OCI-LY7 (cell line): ENCODE measurements around the gene RBFOX1. TPM values are rescaled to one million over a fixed set of nuclear protein-coding genes. Genes with fewer than 3 reads are reported as not detected.

Experiments used
- BruUV-seq: library from RNA; stranded (reverse); fragments of 400-500 nt; replicated peaks from 2 replicates; lab custom pipeline; 2021; lab: Mats Ljungman, UMichigan
- CTCF ChIA-PET: fragments of 300-600 bp; sonication (Branson Sonifier 250); formaldehyde crosslinking; loops from one replicate; lab custom pipeline; 2022; ENCODE audit warnings: antibody characterized with exemption; ENCODE audit not compliant: unreplicated experiment; lab: Charles Lee
- POLR2A ChIA-PET: fragments of 300-600 bp; sonication (Branson Sonifier 250); formaldehyde crosslinking; loops from one replicate; lab custom pipeline; 2022; ENCODE audit warnings: antibody characterized with exemption; lab: Charles Lee
- DNase-seq: peaks from one replicate; pipeline ENCODE4 v3.0.0-alpha.2; 2015; ENCODE audit warnings: low spot score
- H2AFZ ChIP-seq: fragments of 200-600 bp; sonication (generic), shearing (Covaris generic); 2 replicates; pipeline ENCODE4 v1.6.1; 2014; ENCODE audit warnings: mild to moderate bottlenecking, antibody characterized with exemption, low read length, moderate library complexity
- H3K27ac ChIP-seq: fragments of 200-600 bp; sonication (generic); 2 replicates; pipeline ENCODE4 v1.5.1; 2014; ENCODE audit warnings: mixed run types, low read depth, mild to moderate bottlenecking, moderate library complexity, low read length, inconsistent platforms; ENCODE audit not compliant: poor library complexity, severe bottlenecking
- H3K36me3 ChIP-seq: fragments of 200-600 bp; sonication (generic); 2 replicates; pipeline ENCODE4 v1.6.1; 2014; ENCODE audit warnings: mild to moderate bottlenecking, antibody characterized with exemption, low read length, moderate library complexity, mixed read lengths; ENCODE audit not compliant: insufficient read depth
- H3K4me1 ChIP-seq: fragments of 200-600 bp; sonication (generic); 2 replicates; pipeline ENCODE4 v1.5.1; 2014; ENCODE audit warnings: mild to moderate bottlenecking, low read length; ENCODE audit not compliant: insufficient read depth, poor library complexity, severe bottlenecking
- H3K4me2 ChIP-seq: fragments of 200-600 bp; sonication (generic); 2 replicates; pipeline ENCODE4 v1.6.1; 2014; ENCODE audit warnings: mild to moderate bottlenecking, low read length
- H3K4me3 ChIP-seq: fragments of 200-600 bp; sonication (generic); 2 replicates; pipeline ENCODE4 v1.5.1; 2014; ENCODE audit warnings: mild to moderate bottlenecking, low read depth, low read length; ENCODE audit not compliant: poor library complexity, severe bottlenecking
- H3K79me2 ChIP-seq: fragments of 200-600 bp; sonication (generic); 2 replicates; pipeline ENCODE4 v1.6.1; 2016; ENCODE audit warnings: low read depth, mild to moderate bottlenecking, low read length, moderate library complexity, mixed read lengths; ENCODE audit not compliant: insufficient read depth
- H3K9me2 ChIP-seq: fragments of 200-600 bp; sonication (generic); 2 replicates; pipeline ENCODE4 v1.6.1; 2016; ENCODE audit warnings: mild to moderate bottlenecking, low read length, mixed read lengths; ENCODE audit not compliant: insufficient read depth
- H3K9me3 ChIP-seq: fragments of 200-600 bp; sonication (generic); 2 replicates; pipeline ENCODE4 v1.6.1; 2014; ENCODE audit warnings: mild to moderate bottlenecking, mixed run types, low read length, mixed read lengths
- H4K20me1 ChIP-seq: fragments of 200-600 bp; sonication (generic); 2 replicates; pipeline ENCODE4 v1.6.1; 2014; ENCODE audit warnings: mild to moderate bottlenecking, antibody characterized with exemption, low read length, moderate library complexity, mixed read lengths; ENCODE audit not compliant: insufficient read depth
- EZH2phosphoT487 ChIP-seq: fragments of 200-600 bp; sonication (generic); IDR thresholded peaks from 2 replicates; pipeline ENCODE4 v1.6.1; 2018; ENCODE audit warnings: low read depth, borderline replicate concordance, mild to moderate bottlenecking, mixed run types, antibody characterized with exemption, low read length, moderate library complexity, mixed read lengths
- intact Hi-C: fragments of 100-400 bp; cut with micrococcal nuclease; formaldehyde crosslinking; loops from one replicate; pipeline ENCODE4 v1.10.0; 2022; ENCODE audit not compliant: unreplicated experiment
- total RNA-seq, 2 experiments: library from RNA; depleted of rRNA in 1 of 2; stranded (reverse); fragments of >200 nt in 1 of 2; shearing (Covaris generic) in 1 of 2; gene quantifications; 2 replicates each; pipeline ENCODE4 v1.2.3, GENCODE V29; 2014 to 2022
- TF ChIP-seq, protein P1 (sequence below): fragments of 200-600 bp; sonication (generic); conservative IDR thresholded peaks from 2 replicates; pipeline ENCODE4 v1.5.1; 2014; ENCODE audit warnings: mild to moderate bottlenecking, antibody characterized with exemption, low read length, moderate library complexity, mixed read lengths

Gene RBFOX1
- total RNA-seq, 2 experiments from 2014 or later, result not detected

DNA sequence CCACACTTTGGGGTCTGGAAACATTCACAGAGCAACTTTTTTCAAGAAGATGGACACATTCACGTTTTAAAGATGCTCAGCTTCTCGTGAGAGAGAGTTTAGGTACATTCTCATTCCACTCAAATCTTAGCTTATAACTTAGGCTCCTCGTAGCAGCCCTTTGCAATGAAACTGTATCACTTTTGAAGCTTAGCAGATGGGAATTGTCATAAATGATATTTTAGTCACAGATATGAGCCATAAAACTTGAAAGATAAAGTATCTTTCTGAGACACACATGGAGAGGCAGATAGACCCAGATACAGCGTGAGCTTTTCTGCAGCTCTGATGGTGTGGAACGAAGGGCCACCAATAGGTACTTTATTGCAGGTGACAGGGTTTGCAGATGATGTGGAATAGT is 41.1 kb downstream of the RBFOX1 start:
- ChIA-PET CTCF (no interaction called here), POLR2A (no interaction called here)

GRCh38 chr16:7374614-7375174 is 42.0 kb downstream of the RBFOX1 start:
- Histone ChIP-seq H3K27ac (no peak overlapping the region), H3K9me2 (no peaks in the 10 kb centered on the region), H3K79me2 (no peaks in the 10 kb centered on the region), H3K4me2 (no peak overlapping the region), H4K20me1 (no peaks in the 10 kb centered on the region), H3K36me3 (no peaks in the 10 kb centered on the region), H3K4me3 (no peak overlapping the region), H2AFZ (no peak overlapping the region), H3K9me3 (no peaks in the 10 kb centered on the region), H3K4me1 (no peaks in the 10 kb centered on the region)
- ChIA-PET CTCF (no interaction called here), POLR2A (interaction anchor here (0.6 kb wide), 1 partner anchor 737 kb away, joined by 3 read pairs; no protein-coding TSS in a partner anchor)
- BruUV-seq, result no TSS peak
- no peak for DNase-seq
- intact Hi-C loops, result no loop called here
- TF ChIP-seq, protein P1, sequence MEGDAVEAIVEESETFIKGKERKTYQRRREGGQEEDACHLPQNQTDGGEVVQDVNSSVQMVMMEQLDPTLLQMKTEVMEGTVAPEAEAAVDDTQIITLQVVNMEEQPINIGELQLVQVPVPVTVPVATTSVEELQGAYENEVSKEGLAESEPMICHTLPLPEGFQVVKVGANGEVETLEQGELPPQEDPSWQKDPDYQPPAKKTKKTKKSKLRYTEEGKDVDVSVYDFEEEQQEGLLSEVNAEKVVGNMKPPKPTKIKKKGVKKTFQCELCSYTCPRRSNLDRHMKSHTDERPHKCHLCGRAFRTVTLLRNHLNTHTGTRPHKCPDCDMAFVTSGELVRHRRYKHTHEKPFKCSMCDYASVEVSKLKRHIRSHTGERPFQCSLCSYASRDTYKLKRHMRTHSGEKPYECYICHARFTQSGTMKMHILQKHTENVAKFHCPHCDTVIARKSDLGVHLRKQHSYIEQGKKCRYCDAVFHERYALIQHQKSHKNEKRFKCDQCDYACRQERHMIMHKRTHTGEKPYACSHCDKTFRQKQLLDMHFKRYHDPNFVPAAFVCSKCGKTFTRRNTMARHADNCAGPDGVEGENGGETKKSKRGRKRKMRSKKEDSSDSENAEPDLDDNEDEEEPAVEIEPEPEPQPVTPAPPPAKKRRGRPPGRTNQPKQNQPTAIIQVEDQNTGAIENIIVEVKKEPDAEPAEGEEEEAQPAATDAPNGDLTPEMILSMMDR, result no peak
- TF ChIP-seq EZH2phosphoT487, result no peak

More for the DNA sequence above, 41.1 kb downstream of the RBFOX1 start:
- intact Hi-C loops, result no loop called here
- H4K20me1 ChIP-seq, result no peaks in the 10 kb centered on the region
- H3K36me3 ChIP-seq, result no peaks in the 10 kb centered on the region
- H3K9me3 ChIP-seq, result no peaks in the 10 kb centered on the region
- DNase-seq, result no peak
- no peaks in the 10 kb centered on the region for H3K4me1 ChIP-seq
- H3K27ac ChIP-seq, result no peak overlapping the region
- H3K4me3 ChIP-seq, result no peak overlapping the region
- H3K4me2 ChIP-seq, result no peak overlapping the region
- TF ChIP-seq EZH2phosphoT487, result no peak
- TF ChIP-seq, protein P1, result no peak
- H3K79me2 ChIP-seq, result no peaks in the 10 kb centered on the region
- no peak overlapping the region for H2AFZ ChIP-seq
- BruUV-seq, result no TSS peak
- no peaks in the 10 kb centered on the region for H3K9me2 ChIP-seq

GRCh38 chr16:7376227-7376626 is 43.6 kb downstream of the RBFOX1 start:
- Histone ChIP-seq H3K4me3 (no peak overlapping the region), H3K4me1 (no peaks in the 10 kb centered on the region), H3K4me2 (no peak overlapping the region), H2AFZ (no peak overlapping the region), H3K9me2 (no peaks in the 10 kb centered on the region), H3K36me3 (no peaks in the 10 kb centered on the region), H3K9me3 (no peaks in the 10 kb centered on the region), H3K79me2 (no peaks in the 10 kb centered on the region), H3K27ac (no peak overlapping the region), H4K20me1 (no peaks in the 10 kb centered on the region)
- CTCF ChIA-PET, result no interaction called here
- DNase-seq, result no peak
- POLR2A ChIA-PET, result no interaction called here
- no TSS peak for BruUV-seq
- intact Hi-C loops, result no loop called here
- no peak for TF ChIP-seq EZH2phosphoT487
- TF ChIP-seq, protein P1, result no peak
